Muscle of arm (tissue), 12 donors: ENCODE measurements around the gene APRT. TPM values are rescaled to one million over a fixed set of nuclear protein-coding genes. Genes with fewer than 3 reads are reported as not detected.
"Not testable (repeated sequence)": the region's sequence is repeated elsewhere in the genome, so short reads cannot be mapped to it uniquely, and the experiment has no call there.

Experiments used
- DNase-seq: peaks from one replicate; pipeline ENCODE4 v3.0.0-alpha.2; 2013
- polyA plus RNA-seq, 12 donors: library from polyadenylated mRNA; unstranded; fragments of 120-200 nt; gene quantifications; one replicate each; pipeline ENCODE4 v1.2.1, GENCODE V29; 2013; ENCODE audit not compliant: insufficient read length in 12 of 12

The APRT gene
- polyA plus RNA-seq, 12 donors, result 45.8 to 73.6 (median 56.0) TPM; not detected in 1

DNA sequence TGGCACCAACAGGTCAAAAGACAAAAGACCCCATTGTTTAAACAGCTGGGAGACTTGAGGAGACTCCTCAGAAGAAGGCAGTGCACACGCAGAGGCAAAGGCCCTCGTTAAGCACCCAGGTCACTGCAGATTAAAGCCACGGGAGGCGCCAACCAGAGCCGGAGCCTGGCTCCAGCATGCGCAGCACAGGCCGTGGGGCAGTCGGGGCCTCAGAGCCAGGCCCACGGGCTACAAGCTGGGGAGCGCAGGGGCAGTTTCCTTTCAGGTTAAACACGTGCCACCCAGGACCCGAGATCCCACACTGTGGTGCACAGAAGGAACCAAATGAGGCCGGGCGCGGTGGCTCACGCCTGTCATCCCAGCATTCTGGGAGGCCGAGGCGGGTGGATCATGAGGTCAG is 35.9 kb downstream of the APRT start:
- DNase-seq, result no peak

- DNase-seq, result no peak
Measured at GRCh38 chr16:88774544-88775393, 37.0 kb downstream of the APRT start.

DNA sequence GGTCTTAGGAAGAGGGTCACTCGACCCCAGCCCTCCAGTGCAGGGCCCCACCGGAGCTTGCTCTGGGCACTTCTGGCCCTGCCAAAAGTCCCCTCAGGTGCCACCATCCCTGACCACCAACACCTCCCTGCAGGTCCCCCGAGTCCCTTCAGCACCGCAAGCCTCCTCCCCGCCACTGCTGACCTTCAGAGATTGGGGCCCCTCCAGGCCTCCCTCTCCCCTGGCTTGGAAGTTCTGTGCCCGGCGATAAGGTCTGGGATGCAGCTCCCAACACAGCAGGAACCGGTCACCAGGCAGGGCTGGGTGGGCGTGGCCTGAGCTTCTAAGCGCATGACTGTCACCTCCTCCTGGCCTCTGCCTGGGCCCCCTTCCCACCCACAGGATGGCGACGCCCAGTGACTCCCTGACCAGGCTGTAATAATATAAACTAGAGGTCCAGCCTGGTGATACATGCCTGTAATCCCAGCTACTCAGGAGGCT is 37.9 kb downstream of the APRT start:
- DNase-seq, result no peak

GRCh38 chr16:88772871-88773811 is 38.6 kb downstream of the APRT start:
- DNase-seq, result peak; percentile 58

DNA sequence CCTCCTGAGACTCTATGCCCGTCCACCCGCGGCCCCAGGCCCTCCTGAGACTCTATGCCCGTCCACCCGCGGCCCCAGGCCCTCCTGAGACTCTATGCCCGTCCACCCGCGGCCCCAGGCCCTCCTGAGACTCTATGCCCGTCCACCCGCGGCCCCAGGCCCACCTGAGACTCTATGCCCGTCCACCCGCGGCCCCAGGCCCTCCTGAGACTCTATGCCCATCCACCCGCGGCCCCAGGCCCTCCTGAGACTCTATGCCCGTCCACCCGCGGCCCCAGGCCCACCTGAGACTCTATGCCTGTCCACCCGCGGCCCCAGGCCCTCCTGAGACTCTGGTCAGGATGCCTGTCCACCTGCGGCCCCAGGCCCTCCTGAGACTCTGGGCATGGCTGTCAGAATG is 39.9 kb downstream of the APRT start:
- not testable (repeated sequence) for DNase-seq

DNA sequence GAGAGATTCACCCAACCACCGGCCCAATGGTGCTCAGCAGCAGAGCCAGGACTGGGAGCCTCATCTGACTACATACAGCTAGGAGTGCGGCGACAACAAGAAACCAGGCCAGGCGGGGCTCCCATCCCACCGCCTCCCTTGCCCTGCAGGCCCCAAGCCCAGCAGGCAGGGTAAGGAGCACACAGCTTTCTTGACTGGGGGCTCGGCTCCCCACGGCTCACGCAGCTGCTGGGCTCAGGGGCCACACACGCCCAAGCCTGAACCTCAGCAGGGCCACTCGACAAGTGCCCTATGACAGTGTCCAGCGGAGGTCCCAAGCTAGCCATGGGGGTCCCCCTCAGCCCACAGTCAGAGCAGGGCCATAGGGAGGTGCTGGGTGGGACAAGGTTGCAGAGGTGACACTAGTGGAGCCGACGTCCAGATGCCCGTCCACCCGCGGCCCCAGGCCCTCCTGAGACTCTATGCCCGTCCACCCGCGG is 40.4 kb downstream of the APRT start:
- DNase-seq, result no peak

DNA sequence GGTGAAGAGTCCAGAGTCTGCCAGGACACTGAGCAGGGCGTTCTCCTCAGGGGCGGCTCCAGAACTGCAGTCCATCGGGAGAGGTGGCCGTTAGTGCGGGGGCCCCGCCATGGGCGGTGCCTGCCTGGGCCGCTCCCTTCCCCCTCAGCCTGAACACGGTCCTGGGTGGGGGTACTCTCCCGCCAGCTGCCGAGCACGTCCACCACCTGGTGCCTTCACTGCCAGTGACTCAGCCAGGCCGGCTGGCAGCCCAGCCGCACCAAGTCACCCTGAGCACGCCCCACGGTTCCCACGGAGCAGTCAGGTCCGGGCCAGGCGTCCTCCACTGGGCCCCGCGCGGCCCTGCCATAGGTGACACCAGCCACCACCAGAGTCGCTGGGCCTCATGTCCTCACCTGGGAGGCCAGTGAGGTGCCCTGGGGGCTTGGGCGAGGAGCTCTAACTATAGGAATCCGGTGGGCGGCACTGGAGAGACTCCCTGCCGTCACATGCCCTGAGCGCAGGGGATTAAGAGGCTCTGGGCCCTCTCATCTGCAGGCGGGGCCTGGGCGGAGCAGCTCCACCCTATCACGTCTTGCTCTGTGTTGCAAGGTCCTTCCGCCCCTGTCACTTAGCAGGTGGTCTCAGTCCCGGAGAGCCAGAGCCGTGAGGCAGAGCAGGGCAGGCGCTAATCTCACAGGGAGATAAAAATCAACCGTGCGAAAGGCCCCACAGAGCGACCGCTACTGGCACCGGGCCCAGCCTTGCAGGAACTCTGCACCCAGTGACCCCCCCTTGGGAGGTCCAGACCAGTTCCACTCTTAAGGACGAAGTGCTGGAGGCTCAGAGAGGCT is 41.1 kb downstream of the APRT start:
- no peak for DNase-seq

DNA sequence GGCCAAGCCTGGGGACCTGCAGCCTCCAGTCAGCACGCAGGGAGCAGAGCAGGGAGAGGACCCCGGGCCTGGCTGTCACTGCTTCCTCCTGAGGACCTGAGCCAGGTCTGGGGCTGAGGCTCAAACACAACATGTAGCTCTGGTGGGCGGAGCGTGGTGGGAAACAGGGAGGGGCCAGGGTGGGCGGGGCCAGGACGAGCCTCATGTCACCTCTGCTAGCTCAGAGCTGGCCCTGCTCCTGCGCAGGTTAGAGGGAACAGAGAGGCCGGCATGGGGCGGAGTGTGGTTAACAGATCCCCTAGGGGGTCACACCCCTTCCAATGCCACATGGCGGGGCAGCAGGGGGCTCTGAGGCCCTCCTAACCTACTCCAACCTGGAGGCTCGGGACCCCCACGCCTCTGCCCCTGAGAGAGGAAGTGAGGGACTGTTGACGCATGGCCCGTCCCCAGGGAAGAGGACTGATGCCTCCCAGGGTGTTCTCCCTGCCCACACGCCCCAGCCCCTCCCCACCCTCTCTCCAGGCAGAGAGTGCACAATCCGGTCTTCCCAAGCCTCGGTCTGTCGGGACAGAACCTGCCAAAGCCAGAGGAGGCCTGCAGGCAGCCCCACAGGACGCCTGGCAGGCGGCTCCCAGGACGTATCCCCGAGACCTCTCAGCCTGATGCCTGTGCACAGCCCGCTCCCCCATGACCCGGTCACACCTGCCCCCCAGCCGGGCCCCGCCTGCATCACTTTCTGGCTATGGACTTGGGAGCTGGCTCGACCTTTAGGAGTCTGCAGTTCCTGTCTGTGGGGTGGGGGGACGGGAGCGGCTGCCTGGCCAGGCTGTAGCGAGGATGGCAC is 41.9 kb downstream of the APRT start:
- no peak for DNase-seq

DNA sequence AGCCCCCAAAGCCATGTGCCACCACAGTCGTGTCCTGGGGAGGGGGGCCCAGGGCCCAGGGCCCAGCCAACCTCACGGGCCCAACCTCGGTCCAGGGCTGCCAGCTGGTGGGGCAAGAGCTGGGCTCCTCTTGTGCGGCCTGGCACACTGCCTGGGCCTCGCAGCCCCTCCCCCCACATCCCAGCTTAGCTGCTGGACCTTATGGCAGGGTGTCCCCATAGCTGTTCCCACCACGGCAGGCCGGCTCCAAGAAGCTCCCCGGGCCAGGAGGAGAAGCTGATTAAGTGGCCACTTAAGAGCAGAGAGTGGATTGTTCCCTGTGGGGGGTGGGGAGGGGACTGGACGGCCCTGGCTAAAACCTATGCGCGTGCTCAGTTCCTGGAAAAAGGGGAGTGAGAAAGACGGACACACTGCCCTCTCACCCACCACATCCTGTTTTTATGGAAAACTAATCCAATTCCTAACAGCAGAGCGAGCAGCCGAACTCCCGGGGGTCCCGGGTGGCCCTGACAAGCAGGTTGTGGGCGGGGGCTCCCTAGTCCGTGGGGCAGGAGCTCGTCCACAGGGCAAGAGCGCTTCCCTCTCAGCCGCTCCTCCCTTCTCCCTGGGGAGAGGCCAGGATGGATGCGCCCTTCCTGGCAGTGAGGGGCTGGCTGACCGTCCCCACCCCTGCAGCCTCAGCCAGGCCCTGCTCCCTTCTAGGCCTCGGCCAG is 43.5 kb downstream of the APRT start:
- no peak for DNase-seq

DNA sequence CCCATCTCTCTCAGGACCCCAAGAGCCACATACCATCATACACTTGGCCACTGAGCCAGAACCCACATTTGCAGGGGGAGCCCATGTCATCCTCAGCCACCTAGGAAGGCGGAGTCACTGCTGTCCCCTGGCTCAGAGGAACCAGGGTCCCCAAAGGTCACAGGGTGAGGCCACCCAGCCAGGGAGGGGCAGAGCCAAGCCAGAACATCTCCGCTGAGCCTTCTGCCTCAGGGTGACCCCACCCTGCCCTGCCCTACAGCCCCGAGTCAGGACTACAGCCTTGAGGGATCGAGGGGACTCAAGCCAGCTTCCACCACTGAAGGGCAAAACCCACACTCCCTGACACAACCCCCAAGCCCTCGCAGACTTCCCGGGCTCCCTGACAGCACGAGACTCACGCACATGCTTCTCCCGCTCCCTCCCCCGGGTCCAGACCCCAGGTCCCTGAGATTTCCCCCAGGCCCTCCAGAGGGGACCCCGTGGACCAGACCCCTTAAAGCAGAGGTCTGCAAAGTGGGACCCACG is 44.1 kb downstream of the APRT start:
- no peak for DNase-seq

GRCh38 chr16:88766975-88767374 is 44.8 kb downstream of the APRT start:
- DNase-seq, result no peak

DNA sequence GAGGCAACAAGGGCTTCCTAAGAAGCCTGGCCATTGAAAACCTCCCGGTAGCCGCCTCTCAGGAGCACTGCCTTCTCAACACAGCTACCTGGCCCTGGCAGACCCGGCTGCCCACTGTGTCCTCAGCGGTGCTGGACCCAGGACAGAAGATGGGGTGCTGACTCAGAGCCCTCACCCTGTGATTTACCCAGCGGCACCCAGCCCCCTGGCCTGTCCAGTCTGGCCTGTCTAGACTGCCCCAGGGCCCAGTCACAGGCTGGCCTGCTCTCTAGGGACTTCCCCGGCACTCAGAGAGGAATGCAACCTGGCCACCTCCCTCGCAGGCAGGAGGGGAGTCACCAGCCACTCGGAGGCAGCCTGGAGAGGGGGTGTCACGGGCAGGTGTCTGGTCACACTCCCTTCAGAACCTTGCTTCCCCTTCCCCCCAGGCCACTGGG is 46.8 kb downstream of the APRT start:
- no peak for DNase-seq

GRCh38 chr16:88764080-88764479 is 47.6 kb downstream of the APRT start:
- no peak for DNase-seq

GRCh38 chr16:88763502-88764053 is 48.1 kb downstream of the APRT start:
- DNase-seq, result no peak

DNA sequence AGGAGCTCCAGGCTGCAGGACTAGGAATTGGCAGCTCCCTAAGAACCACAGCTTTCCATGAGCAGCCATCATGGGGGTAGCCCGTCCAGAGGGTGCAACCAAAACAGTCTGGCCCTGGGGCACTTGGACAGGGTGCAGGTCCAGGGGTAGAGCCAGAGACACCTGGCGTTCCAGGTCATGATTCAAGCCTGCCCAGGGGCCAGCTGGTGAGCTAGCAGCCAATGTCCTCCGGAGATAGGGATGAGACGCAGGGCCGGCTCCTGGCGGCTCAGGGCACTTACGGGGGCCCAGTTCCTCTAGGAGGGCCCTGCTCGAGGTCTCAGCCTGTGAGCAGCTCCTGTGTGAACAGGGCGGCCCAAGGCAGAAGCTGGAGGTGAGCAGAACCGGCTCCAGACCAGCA is 48.8 kb downstream of the APRT start:
- no peak for DNase-seq

DNA sequence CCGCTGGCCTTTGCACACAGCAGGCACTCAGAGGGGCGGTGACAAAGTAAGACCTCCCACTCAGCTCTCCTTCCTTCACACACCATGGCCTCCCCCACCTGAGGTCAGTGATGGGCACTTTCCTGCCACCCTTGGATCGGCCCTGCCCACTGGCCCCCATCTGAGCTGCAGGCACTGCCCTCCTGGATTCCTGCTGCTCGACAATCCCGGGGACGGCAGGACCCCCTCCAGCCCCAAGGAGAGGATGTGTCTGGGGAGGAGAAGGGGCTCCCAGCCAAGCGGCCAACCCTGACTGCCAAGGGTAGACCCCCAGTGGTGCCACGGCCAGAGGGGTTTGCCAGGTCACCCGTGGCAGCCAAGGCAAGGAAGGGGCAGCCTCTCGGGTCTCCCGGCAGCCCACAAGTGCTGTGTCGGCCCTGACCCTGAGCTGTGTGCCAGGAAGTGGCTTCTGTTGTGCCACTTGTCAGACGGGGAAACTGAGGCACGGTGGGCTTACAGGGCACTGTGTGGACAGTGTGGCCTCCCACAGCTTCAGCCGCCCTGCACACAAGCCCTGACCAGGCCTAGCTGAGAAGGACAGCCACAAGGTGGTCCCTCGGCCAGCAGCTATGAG is 49.4 kb downstream of the APRT start:
- DNase-seq, result no peak

GRCh38 chr16:88761830-88762229 is 49.9 kb downstream of the APRT start:
- DNase-seq, result no peak

GRCh38 chr16:88761143-88761534 is 50.6 kb downstream of the APRT start:
- DNase-seq, result no peak
